K562 (cell line): ENCODE measurements around the gene CELSR1.

Source experiments
- CBX1 ChIP-seq: sonication (generic); IDR thresholded peaks from 2 replicates; pipeline ENCODE4 v1.6.1; 2016; ENCODE audit warnings: antibody characterized with exemption, low read depth, mild to moderate bottlenecking
- EGR1 ChIP-seq: fragments of 450-650 bp; conservative IDR thresholded peaks from 2 replicates; pipeline ENCODE4 v1.6.1; 2017; ENCODE audit warnings: mild to moderate bottlenecking
- NFATC3 ChIP-seq: fragments of 450-650 bp; IDR thresholded peaks from 2 replicates; pipeline ENCODE4 v1.6.1; 2017; ENCODE audit warnings: mild to moderate bottlenecking
- ZFX ChIP-seq: sonication (generic); formaldehyde crosslinking; IDR thresholded peaks from 2 replicates; pipeline ENCODE4 v1.8.0; 2022; ENCODE audit warnings: mild to moderate bottlenecking, missing genetic modification reagents, moderate library complexity

DNA sequence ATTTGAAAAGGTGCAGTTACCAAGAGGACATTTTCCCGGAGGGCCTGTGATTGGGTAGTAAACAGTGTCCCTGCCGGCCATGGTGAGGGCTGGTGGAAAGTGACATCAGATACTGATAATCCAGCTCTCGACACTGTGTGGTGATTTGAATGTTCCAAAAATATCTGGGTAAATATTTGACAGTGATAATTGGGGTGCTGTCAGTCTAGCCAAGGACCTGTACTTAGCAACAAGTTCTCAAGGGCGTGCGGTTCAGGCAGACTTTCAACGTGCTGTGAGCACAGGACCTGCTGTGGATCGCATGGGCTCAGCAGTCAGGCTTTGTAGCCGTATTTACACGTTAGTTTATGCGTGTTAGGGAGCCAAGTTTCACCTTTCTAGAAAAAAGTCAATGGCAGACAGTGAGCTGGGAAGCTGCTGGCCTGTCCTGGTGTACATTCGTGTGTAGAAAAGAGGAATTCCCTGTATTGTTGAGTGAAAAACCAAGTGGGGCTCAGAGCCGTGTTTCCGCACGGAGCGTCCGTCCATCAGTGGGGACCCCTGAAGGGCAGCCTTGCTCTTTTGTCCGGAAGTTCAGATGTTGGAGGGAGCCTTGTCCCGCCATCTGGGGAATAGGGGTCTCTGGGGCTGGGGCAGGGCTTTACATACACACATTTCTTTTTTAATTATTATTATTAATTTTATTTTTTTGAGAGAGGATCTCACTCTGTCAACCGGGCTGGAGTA is 190.6 kb downstream of the CELSR1 start:
- TF ChIP-seq CBX1 (no peak), ZFX (CRISPR knock-in tag) (no peak), EGR1 (no peak), NFATC3 (no peak)
